GM18505 (cell line): Measurements from ENCODE around the gene OSBPL5.

Experiments used
- ATAC-seq: cut with Tn5 transposase; IDR thresholded peaks from one replicate; pipeline ENCODE4 v1.9.1; 2021; ENCODE audit not compliant: unreplicated experiment
- POLR2A ChIP-seq: IDR thresholded peaks from 4 replicates; pipeline ENCODE4 v1.6.1; 2011; ENCODE audit warnings: borderline replicate concordance; ENCODE audit not compliant: insufficient read depth, insufficient read length; ENCODE audit errors: extremely low read depth

Gene OSBPL5

DNA sequence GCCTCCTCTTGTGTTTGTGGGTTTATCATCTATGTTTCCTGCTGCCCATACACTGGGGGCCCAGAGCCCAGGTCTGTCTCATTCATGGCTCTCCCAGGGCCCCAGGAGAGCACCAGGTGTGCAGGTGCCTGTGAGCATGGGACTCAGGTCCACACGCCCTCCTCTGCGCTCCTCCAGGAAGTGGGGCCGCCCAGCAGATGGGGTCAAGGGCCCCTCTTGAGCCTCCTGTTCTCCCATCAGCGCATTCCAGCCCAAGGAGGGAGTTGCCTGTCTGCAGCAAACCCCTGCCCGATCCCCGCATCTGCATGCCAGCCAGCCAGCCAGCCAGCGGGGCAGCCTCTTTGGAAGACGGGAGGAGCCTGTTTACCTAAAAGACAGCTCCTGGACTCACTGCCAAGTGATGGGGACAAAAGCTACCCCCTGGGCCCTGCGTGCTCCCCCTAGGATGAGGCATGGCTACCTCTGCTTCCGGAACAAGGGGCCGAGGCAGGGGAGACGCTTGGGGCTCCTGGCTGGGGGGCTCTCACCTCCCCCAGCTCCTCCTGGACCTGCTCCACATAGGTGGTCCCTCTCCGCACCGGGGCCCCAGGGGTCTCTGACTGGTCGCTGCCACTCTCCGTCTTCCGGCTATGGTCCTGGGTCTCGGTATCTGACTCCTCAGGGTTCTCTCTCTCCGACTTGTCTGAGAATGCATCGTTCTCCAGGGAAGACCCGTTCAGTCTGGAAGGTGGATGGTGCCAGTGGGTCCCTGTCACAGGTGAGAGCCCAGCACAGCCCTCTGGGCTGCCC, 58.2 kb downstream of the OSBPL5 start:
- TF ChIP-seq POLR2A, result no peak
- ATAC-seq, result no peak

DNA sequence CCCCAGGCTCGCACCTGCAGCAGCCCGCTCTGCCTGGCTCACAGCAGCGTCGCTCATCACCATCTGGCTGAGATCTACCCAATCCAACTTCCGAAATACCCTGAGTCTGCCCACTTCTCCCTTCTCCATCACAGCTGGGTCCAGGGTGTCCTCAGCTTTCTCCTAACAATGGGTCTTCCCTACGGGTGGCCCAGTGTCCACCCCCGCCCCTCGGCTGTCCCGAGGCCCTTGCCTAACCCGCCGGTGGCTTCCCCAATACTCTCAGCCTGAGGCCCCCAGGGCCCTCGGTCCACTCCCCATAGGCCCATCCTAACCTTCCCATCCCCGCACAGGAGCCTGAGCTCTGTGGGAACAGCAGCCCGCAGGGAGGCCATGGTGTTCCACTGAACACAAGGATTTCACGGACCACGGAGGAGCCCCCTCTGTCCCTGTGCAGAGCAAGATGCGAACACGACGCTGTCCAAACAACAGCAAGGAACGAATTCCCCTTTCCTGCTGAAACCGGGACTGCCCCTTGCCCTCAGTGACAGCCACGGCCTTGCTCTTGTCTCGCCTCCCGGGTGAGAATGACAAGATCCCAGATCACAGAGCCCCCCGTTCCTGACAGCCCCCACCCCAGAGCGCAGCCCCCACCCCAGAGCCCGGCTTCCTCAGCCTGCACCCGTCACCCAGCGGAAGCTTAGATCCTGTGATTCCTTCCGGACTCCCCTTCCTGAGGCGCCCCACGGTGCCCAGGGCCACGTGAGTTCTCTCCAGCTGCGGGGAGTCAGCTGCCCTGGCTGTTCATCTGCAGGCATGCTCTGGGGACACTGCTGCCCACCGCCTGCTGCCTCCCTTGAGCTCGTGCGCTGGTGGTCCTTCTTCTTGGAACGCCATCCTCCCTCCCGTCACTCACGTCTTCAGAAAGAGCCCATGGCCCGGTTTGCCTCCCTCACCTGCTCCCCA, 59.0 kb downstream of the OSBPL5 start:
- no peak for TF ChIP-seq POLR2A
- no peak for ATAC-seq

DNA sequence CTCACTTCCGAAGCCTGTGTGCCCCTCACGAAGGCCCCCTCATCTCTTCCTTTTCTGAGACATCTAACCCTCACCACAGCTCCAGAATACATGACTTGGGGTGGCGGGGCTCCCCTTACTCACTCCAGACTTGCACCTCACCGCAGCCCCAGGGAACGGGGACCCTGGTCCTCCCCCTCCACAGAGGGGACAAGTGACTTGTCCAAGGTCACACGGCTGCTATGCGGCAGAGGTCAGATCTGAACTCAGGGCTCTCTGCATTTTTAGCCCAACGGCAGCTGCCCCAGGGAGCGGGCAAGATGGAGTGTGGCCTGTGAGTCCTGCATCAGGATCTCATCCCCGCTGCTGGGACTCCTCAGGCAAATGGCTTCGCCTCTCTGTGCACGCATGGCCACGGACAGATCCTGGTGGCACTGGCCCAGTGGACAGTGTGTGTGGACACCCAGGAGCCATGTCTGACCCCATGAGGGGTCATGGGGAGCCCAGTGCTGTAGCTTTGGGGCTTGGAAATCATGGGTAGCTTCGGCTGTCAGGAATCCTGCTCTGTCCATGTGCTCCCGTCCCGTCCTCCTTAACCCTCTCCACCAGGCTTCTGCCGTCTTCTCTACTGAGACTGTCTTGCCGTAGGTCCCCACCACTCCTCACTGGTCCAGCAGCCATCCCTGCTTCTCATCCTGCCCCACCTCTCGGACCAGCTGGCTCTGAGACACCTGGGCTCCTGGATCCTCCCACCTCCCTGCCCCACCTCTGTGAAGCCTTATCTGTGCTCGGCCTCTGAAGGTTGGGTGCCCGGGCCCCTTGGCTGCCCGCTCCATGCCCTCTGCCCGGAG, 59.9 kb downstream of the OSBPL5 start:
- no peak for ATAC-seq
- TF ChIP-seq POLR2A, result no peak

DNA sequence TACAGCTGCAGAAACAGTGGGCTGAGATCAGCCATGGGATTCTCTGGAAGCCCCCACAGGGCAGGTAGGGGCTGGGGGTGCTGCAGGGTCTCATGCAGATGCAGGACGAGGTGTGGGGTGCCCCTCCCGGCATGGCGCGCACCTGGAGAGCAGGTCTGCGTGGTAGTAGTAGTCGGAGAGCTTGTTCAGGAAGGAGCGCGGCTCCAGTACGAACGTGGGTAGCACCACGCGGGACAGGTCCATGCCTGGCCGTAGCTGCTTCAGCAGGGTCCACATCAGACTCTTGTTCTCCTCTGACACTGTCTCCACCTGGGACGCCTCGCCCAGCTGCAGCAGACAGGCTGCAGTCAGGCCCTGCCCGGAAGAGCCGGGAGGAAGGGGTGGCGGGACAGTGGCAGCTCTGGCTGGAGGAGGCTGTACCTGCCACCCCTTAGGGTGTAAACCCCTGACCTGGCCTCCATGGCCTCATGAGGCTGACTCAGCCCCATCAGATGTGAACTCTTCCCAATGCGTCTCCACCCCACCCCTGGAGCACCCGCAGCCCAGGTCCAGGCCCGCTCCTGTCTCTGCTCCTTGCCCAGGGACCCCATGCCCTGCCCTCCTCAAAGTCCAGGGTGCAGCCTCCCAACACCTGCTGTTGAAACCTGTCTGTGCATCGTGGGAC, 60.9 kb downstream of the OSBPL5 start:
- TF ChIP-seq POLR2A, result no peak
- ATAC-seq, result no peak

DNA sequence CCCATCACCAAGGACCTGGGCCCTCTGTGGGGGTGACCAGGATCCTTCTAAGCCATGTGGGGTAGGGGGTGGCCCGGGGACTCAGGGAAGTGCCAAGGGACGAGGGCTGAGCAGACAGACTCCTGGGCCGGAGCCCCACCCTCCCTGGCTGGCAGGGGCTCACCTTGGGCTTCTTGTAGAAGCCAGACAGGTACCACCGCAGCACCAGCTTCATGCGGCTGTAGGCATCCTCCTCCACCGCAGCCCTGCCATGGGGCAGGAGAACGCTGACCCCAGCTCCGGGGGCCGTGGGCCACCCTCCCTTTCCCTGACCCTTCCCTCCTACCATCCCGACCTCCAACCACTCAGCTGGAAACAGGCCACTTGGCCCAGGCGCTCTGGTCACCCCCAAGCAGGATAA, 62.0 kb downstream of the OSBPL5 start:
- no peak for ATAC-seq
- no peak for TF ChIP-seq POLR2A

DNA sequence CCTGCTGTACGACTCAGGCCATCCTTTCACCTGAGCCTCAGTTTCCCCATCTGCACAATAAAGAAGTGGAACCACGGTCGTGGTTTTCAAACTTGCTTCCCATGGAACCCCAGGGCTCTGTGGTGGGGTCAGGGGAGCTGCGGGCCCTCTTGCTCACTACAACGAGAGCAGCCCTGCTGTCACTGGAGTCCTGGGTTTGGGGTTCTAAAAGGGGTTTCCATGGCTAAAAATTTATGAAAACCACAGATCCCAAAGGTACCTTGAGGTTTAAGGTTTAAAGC, 62.5 kb downstream of the OSBPL5 start:
- no peak for TF ChIP-seq POLR2A
- ATAC-seq, result no peak

DNA sequence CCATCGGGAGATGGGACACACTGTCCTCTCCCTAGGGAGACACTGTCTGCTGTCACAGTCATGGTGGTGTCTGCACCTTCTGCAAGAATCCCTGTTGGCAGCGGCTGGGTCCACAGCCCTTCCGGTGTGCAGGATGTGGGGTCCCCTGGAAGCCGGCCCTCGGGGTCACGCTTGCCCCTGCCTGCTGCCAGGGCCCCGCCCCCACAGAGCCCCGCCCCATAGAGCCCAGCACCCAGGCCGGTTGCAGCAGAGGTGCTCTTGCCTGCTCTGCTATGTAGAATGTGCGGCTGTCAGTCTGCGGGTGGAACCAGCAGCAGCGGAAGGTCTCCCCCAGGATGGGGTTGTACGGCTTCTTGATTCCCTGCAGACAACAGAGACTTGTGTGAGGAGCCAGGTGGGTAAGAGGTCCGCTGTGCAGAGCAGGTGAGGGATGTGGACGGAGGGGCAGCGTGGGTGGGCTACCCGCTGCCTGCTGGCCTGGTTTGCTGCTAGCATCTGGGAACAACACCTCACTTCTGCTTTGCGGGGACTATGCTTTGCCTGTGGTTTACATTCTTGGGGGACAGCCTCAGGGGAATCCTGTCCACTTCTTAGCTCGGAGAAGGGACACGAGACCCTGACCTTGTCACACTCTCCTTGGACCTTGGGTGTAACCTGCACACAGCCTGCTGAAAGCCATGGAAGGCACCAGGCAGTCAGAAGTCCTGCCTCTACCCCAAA, 63.0 kb downstream of the OSBPL5 start:
- TF ChIP-seq POLR2A, result no peak
- no peak for ATAC-seq

DNA sequence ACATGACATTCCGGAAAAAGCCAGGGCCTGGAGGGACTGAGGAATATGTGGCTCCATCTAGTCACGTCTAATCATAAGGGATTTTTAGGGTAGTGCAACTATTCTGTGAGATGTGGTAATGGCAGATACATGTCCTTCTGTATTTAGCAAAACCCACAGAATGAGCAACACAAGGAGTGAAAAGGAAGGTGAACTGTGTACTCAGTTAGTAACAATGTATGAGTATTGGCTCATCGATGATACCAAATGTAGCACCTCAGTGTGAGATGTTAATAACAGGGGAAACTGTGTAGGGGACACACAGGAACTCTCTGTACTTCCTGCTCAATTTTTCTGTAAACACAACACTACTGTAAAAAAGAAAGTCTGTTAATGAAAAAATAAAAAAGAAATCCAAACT, 65.9 kb downstream of the OSBPL5 start:
- ATAC-seq, result no peak
- no peak for TF ChIP-seq POLR2A

DNA sequence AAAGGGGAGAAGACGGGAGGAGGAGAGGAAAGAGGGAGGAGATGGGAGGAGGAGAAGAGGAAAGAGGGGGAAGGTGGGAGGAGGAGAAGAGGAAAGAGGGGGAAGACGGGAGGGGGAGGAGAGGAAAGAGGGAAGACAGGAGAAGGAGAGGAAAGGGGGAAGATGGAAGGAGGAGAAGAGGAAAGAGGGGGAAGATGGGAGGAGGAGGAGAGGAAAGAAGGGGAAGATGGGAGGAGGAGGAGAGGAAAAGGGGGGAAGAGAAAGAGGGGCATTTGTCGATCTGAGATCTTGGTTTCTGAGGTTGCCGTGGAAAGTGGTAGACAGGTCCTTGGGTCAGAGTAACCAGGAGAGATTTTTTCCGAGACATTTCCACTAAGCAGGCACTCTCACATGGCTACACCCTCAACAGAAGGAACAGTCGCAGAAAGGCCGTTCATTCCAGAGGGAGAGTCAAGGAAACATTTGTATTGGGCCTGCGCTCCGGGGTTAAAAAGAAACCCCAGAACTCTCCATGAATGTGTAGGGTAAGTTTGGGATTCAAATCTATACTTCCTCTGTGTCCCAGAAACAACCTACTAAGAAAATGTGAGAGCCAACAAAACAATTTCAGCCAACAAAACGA, 68.1 kb downstream of the OSBPL5 start:
- TF ChIP-seq POLR2A, result no peak
- no peak for ATAC-seq

DNA sequence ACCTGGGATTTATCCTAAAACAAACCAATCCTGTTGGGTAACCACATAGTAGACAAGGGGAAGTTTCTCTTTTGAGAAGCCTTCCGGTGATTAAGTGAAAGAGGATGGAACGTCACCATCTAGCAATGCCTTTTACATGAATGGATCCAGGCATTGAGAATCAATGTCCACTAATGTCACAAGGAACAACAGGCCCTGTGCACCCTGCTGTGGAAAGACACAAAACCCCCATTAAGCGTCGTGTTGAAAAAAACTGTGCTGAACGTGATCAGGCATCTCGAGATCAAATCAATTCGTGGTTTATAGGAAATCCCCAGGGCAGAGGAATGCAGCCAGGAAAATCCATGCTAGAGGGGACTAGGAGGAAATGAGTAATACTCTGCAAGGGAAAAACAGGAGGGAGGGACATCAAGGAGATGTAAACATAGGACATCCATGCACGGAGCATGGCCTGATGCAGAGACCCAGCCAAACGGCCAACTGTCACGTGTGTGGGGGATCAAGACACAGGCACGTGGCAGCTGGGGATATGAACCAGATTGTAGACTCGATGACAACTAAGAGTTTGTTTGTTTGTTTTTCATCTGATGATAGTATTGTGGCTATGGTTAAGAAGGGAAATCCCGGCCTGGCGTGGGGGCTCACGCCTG, 69.3 kb downstream of the OSBPL5 start:
- no peak for TF ChIP-seq POLR2A
- no peak for ATAC-seq

DNA sequence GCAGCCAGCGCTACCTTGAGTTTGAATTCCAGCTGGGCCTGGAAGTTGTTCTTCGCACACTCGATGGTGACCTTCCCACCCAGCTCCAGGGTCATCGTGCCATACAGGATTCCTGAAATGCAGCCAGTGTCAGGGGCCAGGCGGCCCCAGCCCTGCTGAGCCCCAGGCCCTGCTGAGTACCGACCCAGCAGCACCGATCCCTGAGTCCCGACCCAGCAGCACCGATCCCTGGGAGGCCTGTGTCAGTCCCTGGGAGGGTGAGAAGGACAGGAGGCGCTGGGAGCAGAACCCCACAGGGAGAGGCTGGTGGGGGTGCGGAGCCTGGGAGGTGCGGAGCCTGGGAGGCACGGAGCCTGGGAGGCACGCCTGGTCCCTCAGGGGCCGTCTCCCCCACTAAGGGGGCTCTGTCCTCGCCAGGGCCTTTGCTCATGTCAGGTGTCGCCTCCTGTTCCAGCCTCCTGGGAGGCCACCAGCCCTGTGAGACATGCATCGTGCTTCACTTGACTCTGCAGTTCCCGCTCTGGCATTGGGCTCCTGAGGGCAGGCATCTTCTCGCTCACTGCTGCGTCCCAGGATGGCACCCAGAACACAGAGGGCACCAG, 70.8 kb downstream of the OSBPL5 start:
- TF ChIP-seq POLR2A, result no peak
- ATAC-seq, result no peak
